Activated CD8-positive, alpha-beta T cell treated with anti-CD3 and anti-CD28 coated beads for 36 hours (primary cell): ENCODE results near the gene CCNI. TPM values are rescaled to one million over a fixed set of nuclear protein-coding genes. Genes with fewer than 3 reads are reported as not detected.
A peak's percentile ranks its signal among the peaks of the same experiment; 100 is the strongest.

Experiments
- ATAC-seq: fragments of 200-7000 bp; cut with Tn5 transposase; one replicate; pipeline ENCODE4 v1.10.0; 2021; ENCODE audit warnings: mild to moderate bottlenecking, moderate library complexity
- CTCF ChIA-PET: fragments of 350-600 bp; sonication (Branson Sonifier 250); formaldehyde crosslinking; loops from one replicate; lab custom pipeline; 2021; ENCODE audit warnings: antibody characterized with exemption; lab: Charles Lee
- POLR2A ChIA-PET: fragments of 350-600 bp; sonication (Branson Sonifier 250); formaldehyde crosslinking; loops from one replicate; lab custom pipeline; 2021; ENCODE audit warnings: antibody characterized with exemption; lab: Charles Lee
- DNase-seq: peaks from one replicate; pipeline ENCODE4 v3.0.0-alpha.2; 2020
- H3K27ac Mint-ChIP-seq: one replicate; pipeline ENCODE4 v1.8.0; 2021; ENCODE audit warnings: mild to moderate bottlenecking, mixed read lengths
- H3K27me3 Mint-ChIP-seq: one replicate; pipeline ENCODE4 v1.8.0; 2021; ENCODE audit warnings: mixed read lengths
- H3K36me3 Mint-ChIP-seq: one replicate; pipeline ENCODE4 v1.8.0; 2021; ENCODE audit warnings: low read depth, mixed read lengths
- H3K4me1 Mint-ChIP-seq: one replicate; pipeline ENCODE4 v1.8.0; 2021; ENCODE audit warnings: low read depth, mixed read lengths
- H3K4me3 Mint-ChIP-seq: one replicate; pipeline ENCODE4 v1.8.0; 2021; ENCODE audit warnings: mild to moderate bottlenecking, moderate library complexity, mixed read lengths
- H3K9me3 Mint-ChIP-seq: one replicate; pipeline ENCODE4 v1.8.0; 2021; ENCODE audit warnings: mixed read lengths
- intact Hi-C: fragments of 100-400 bp; cut with micrococcal nuclease; formaldehyde crosslinking; loops from one replicate; pipeline ENCODE4 v1.10.0; 2022
- total RNA-seq, 2 experiments: library from RNA; stranded (reverse); gene quantifications; one replicate each; pipeline ENCODE4 v1.2.3, GENCODE V29; 2021
- TF ChIP-seq, protein P1 (sequence below): fragments of 200-600 bp; IDR thresholded peaks from one replicate; pipeline ENCODE4 v1.8.0; 2022; ENCODE audit warnings: antibody characterized with exemption, mild to moderate bottlenecking

Gene CCNI
- total RNA-seq, 2 experiments from 2014 or later: 257 to 272 TPM

- peaks cover 15% of the 10 kb centered on the region for H3K4me1 Mint-ChIP-seq
- CTCF ChIA-PET: interaction anchor here (0.7 to 6.8 kb wide), 42 partner anchors 8 to 856 kb away, joined by 3 to 85 read pairs (median 4); no protein-coding TSS in a partner anchor
- DNase-seq (no peak), ATAC-seq (no peak)
- H3K27ac Mint-ChIP-seq: no peak overlapping the region
- no peaks in the 10 kb centered on the region for H3K9me3 Mint-ChIP-seq
- intact Hi-C loops: loop anchor here (10.0 kb wide), 1 partner anchor 531 kb away; no protein-coding TSS in a partner anchor
- peaks cover 28% of the 10 kb centered on the region for H3K36me3 Mint-ChIP-seq
- no peaks in the 10 kb centered on the region for H3K27me3 Mint-ChIP-seq
- TF ChIP-seq, protein P1, sequence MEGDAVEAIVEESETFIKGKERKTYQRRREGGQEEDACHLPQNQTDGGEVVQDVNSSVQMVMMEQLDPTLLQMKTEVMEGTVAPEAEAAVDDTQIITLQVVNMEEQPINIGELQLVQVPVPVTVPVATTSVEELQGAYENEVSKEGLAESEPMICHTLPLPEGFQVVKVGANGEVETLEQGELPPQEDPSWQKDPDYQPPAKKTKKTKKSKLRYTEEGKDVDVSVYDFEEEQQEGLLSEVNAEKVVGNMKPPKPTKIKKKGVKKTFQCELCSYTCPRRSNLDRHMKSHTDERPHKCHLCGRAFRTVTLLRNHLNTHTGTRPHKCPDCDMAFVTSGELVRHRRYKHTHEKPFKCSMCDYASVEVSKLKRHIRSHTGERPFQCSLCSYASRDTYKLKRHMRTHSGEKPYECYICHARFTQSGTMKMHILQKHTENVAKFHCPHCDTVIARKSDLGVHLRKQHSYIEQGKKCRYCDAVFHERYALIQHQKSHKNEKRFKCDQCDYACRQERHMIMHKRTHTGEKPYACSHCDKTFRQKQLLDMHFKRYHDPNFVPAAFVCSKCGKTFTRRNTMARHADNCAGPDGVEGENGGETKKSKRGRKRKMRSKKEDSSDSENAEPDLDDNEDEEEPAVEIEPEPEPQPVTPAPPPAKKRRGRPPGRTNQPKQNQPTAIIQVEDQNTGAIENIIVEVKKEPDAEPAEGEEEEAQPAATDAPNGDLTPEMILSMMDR: no peak
- no peak overlapping the region for H3K4me3 Mint-ChIP-seq
- POLR2A ChIA-PET: interaction anchor here (1.0 kb wide), 2 partner anchors 9 to 56 kb away, joined by 3 to 5 read pairs; no protein-coding TSS in a partner anchor
These were observed 30.3 kb downstream of the CCNI start for GRCh38 chr4:77045490-77045889.

DNA sequence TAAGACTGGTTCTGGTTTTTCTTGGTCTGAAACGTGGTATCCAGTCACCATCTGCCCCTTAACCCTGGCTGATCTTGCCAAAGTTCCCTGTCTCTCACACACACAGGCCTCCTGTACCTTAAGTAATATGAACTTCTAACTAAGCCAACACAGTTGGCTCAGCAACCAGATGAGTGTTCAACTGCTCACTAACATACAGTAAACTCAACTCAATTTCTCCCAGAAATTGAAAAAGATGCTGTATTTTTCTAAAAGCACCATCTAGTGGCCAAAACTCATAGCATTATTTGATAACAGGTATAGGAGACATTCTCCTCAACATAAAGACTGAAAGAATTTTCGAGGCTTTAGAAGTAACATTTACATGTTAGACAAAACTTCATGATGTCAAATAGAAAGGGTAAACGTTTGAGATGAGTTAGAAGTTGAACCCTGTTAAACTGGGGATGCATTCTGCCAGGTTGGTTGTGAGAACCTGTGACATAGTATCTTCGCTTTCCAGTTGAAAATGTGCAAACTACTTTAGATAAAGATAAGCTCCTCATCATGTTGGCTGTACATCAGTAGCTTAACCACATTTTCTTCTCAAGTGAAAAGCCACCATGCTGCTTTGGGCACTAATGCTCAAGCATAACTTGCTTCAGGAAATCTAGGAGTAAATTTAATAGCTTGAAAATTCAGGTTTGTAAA, 31.2 kb downstream of the CCNI start:
- H3K4me1 Mint-ChIP-seq: peaks cover 15% of the 10 kb centered on the region
- H3K36me3 Mint-ChIP-seq: peaks cover 23% of the 10 kb centered on the region
- TF ChIP-seq, protein P1: peak; percentile 63
- DNase-seq: no peak
- POLR2A ChIA-PET: interaction anchor here (0.9 to 1.0 kb wide), 2 partner anchors 13 to 55 kb away, joined by 3 to 5 read pairs; no protein-coding TSS in a partner anchor
- CTCF ChIA-PET: interaction anchor here (0.7 to 6.8 kb wide), 43 partner anchors 9 to 855 kb away, joined by 3 to 85 read pairs (median 4); no protein-coding TSS in a partner anchor
- no peak overlapping the region for H3K27ac Mint-ChIP-seq
- H3K9me3 Mint-ChIP-seq: no peaks in the 10 kb centered on the region
- intact Hi-C loops: loop anchor here (10.0 kb wide), 1 partner anchor 530 kb away; no protein-coding TSS in a partner anchor
- no peaks in the 10 kb centered on the region for H3K27me3 Mint-ChIP-seq
- ATAC-seq: peak; percentile 62
- H3K4me3 Mint-ChIP-seq: no peak overlapping the region

DNA sequence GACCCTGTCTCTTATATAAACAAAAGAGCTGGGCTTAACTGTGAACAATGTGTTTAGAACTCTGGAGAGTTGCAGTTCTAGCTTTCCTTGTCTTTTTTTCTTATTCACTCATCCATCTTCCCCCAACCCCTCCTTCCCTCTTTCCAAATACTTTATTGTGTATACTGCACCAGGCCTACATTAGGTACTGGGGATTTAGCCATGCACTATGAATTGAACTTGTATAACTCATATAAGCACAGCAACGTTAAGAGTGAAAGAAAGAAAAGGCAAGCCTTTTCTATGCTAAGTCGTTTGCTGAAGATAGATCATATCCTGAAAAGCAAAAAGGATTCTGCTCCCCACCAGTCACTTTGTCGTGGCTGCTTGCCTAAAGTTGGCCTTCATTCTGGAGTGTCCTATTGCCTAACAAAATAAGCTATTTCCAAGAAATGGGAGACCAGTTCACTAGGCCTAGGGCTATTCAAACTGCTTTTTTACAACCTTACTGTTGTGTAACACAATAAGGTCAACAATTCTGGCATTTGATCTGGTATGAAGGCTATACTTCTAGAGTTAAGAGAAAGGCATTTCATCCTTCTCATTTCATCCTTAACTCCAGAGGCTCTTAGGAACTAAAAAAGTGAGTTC, 32.2 kb downstream of the CCNI start:
- ChIA-PET CTCF (interaction anchor here (0.6 to 6.8 kb wide), 9 partner anchors 10 to 160 kb away, joined by 3 to 85 read pairs (median 4); no protein-coding TSS in a partner anchor), POLR2A (interaction anchor here (1.1 kb wide), 1 partner anchor 93 kb away, joined by 3 read pairs; no protein-coding TSS in a partner anchor)
- Mint-ChIP-seq H3K4me3 (no peak overlapping the region), H3K36me3 (peaks cover 21% of the 10 kb centered on the region), H3K4me1 (peaks cover 15% of the 10 kb centered on the region), H3K27ac (no peak overlapping the region), H3K27me3 (no peaks in the 10 kb centered on the region), H3K9me3 (no peaks in the 10 kb centered on the region)
- TF ChIP-seq, protein P1: no peak
- ATAC-seq (no peak), DNase-seq (no peak)
- intact Hi-C loops: loop anchor here (10.0 kb wide), 1 partner anchor 529 kb away; no protein-coding TSS in a partner anchor

DNA sequence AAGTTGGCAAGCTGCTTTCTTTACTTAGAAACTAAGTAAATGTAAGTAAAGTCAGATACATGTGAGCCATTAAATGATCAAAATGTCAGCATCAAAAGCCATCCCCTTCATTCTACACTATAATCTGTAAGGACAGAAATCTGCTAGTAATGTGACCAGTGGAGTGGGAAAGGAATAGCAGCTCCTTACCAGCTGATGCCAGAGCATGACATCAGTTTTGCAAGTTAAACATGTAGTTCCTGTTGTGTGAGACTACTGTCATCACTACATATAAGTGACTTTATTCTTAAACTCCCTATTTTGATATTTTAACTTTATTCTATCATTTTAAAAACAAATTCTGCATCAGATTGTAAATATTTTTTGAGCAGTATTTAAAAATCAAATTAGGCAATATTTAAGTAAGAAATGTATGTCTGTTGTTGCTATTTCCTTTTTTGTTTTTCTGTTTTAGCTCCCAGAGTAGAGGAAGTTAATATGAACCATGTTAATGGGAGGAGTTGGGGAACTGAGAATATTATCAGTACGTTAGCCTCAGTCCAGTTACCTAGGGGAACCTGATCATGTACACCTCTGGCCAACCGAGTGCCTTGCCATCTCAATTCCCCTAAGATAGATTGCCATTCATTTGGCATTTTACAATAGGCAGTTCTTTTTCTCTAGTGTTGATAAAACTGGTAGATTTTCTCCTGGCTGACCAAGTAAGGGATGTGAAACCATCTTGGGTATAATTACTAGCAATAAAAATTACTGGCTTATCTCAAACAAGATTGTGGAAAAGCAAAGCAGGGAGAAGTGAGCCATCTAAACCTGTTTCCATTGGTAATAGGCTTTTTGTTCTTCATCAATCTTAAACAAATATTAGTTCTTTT, 34.7 kb downstream of the CCNI start:
- no peak for DNase-seq
- H3K4me3 Mint-ChIP-seq: no peak overlapping the region
- H3K27me3 Mint-ChIP-seq: no peaks in the 10 kb centered on the region
- peaks cover 12% of the 10 kb centered on the region for H3K36me3 Mint-ChIP-seq
- H3K27ac Mint-ChIP-seq: no peak overlapping the region
- TF ChIP-seq, protein P1: no peak
- ChIA-PET POLR2A (interaction anchor here (0.6 kb wide), 2 partner anchors 36 to 133 kb away, joined by 3 read pairs; no protein-coding TSS in a partner anchor), CTCF (interaction anchor here (1.3 to 2.1 kb wide), 3 partner anchors 10 to 163 kb away, joined by 3 to 8 read pairs (median 5); no protein-coding TSS in a partner anchor)
- intact Hi-C loops: loop anchor here (10.0 kb wide), 1 partner anchor 526 kb away; no protein-coding TSS in a partner anchor
- H3K9me3 Mint-ChIP-seq: no peaks in the 10 kb centered on the region
- ATAC-seq: no peak
- H3K4me1 Mint-ChIP-seq: peaks cover 12% of the 10 kb centered on the region
